IMR-90 (cell line): ENCODE measurements around the gene NCF2. TPM values are rescaled to one million over a fixed set of nuclear protein-coding genes. Genes with fewer than 3 reads are reported as not detected.

Experiments
- ATAC-seq: fragments of 200-7000 bp; cut with Tn5 transposase; 2 replicates; pipeline ENCODE4 v1.9.1; 2020; ENCODE audit warnings: low read depth, mild to moderate bottlenecking, moderate library complexity
- BruUV-seq: library from RNA; stranded (reverse); fragments of 400-500 nt; replicated peaks from 2 replicates; lab custom pipeline; 2021; lab: Mats Ljungman, UMichigan
- CTCF ChIA-PET: fragments of 300-600 bp; formaldehyde crosslinking; extraction: SDS; loops from one replicate; lab custom pipeline; 2021; ENCODE audit warnings: antibody characterized with exemption; lab: Yijun Ruan, JAX
- POLR2A ChIA-PET: fragments of 300-600 bp; sonication (Branson Sonifier 250); formaldehyde crosslinking; loops from one replicate; lab custom pipeline; 2022; ENCODE audit warnings: antibody characterized with exemption; ENCODE audit not compliant: unreplicated experiment; lab: Charles Lee
- DNase-seq: peaks from one replicate; pipeline ENCODE4 v3.0.0; 2013
- H2AFZ ChIP-seq: replicated peaks from 2 replicates; pipeline ENCODE3; 2013; ENCODE audit warnings: low read length, mild to moderate bottlenecking; ENCODE audit not compliant: poor library complexity
- H2AK5ac ChIP-seq: 2 replicates; pipeline ENCODE4 v1.6.1; 2013; ENCODE audit warnings: low read depth, low read length, inconsistent platforms
- H2AK9ac ChIP-seq: replicated peaks from 2 replicates; pipeline ENCODE3; 2013; ENCODE audit warnings: mild to moderate bottlenecking, low read depth, low read length, moderate library complexity; ENCODE audit not compliant: poor library complexity
- H2BK120ac ChIP-seq: 2 replicates; pipeline ENCODE4 v1.6.1; 2013; ENCODE audit warnings: low read depth, low read length, inconsistent platforms
- H2BK15ac ChIP-seq: 3 replicates; pipeline ENCODE4 v1.6.1; 2013; ENCODE audit warnings: low read depth, low read length, inconsistent platforms
- H2BK20ac ChIP-seq: 2 replicates; pipeline ENCODE4 v1.6.1; 2013; ENCODE audit warnings: low read depth, mild to moderate bottlenecking, inconsistent platforms, low read length, moderate library complexity
- H2BK5ac ChIP-seq: 2 replicates; pipeline ENCODE4 v1.6.1; 2013; ENCODE audit warnings: mild to moderate bottlenecking, low read depth, low read length, inconsistent platforms; ENCODE audit not compliant: poor library complexity, severe bottlenecking
- H3K14ac ChIP-seq: replicated peaks from 2 replicates; pipeline ENCODE4 v1.6.1; 2013; ENCODE audit warnings: low read depth, low read length, inconsistent platforms
- H3K18ac ChIP-seq: 2 replicates; pipeline ENCODE4 v1.6.1; 2013; ENCODE audit warnings: low read depth, low read length, control low read depth
- H3K23ac ChIP-seq: 2 replicates; pipeline ENCODE4 v1.6.1; 2013; ENCODE audit warnings: low read depth, low read length, inconsistent platforms
- H3K27ac ChIP-seq: 2 replicates; pipeline ENCODE4 v1.5.1; 2013; ENCODE audit warnings: mild to moderate bottlenecking, control low read depth, low read length; ENCODE audit not compliant: insufficient read depth
- H3K27me3 ChIP-seq: 2 replicates; pipeline ENCODE4 v1.6.1; 2013; ENCODE audit warnings: low read length; ENCODE audit not compliant: control insufficient read depth, insufficient read depth
- H3K36me3 ChIP-seq: 2 replicates; pipeline ENCODE4 v1.6.1; 2013; ENCODE audit warnings: low read length, mixed read lengths; ENCODE audit not compliant: control insufficient read depth, insufficient read depth
- H3K4ac ChIP-seq: 2 replicates; pipeline ENCODE4 v1.6.1; 2013; ENCODE audit warnings: low read depth, low read length, inconsistent platforms
- H3K4me1 ChIP-seq: 2 replicates; pipeline ENCODE4 v1.6.1; 2013; ENCODE audit warnings: low read length, mixed read lengths; ENCODE audit not compliant: control insufficient read depth, insufficient read depth
- H3K4me2 ChIP-seq: 2 replicates; pipeline ENCODE4 v1.6.1; 2013; ENCODE audit warnings: low read depth, mild to moderate bottlenecking, control low read depth, low read length, moderate library complexity
- H3K4me3 ChIP-seq: 2 replicates; pipeline ENCODE4 v1.5.1; 2013; ENCODE audit warnings: low read depth, mild to moderate bottlenecking, control low read depth, low read length, moderate library complexity; ENCODE audit not compliant: insufficient read depth
- H3K56ac ChIP-seq: 2 replicates; pipeline ENCODE4 v1.6.1; 2013; ENCODE audit warnings: low read length, inconsistent platforms; ENCODE audit not compliant: insufficient read depth; ENCODE audit errors: extremely low read depth
- H3K79me1 ChIP-seq, 2 experiments: 2 replicates each; pipeline ENCODE4 v1.6.1; 2013; ENCODE audit warnings: low read length in 2 of 2, inconsistent platforms in 1 of 2, low read depth in 1 of 2
- H3K9ac ChIP-seq: 2 replicates; pipeline ENCODE4 v1.6.1; 2013; ENCODE audit warnings: low read depth, low read length, control low read depth
- H3K9me1 ChIP-seq: 2 replicates; pipeline ENCODE4 v1.6.1; 2013; ENCODE audit warnings: low read length, inconsistent platforms; ENCODE audit not compliant: insufficient read depth
- H3K9me3 ChIP-seq: 2 replicates; pipeline ENCODE4 v1.6.1; 2013; ENCODE audit warnings: low read length; ENCODE audit not compliant: control insufficient read depth, insufficient read depth
- H4K20me1 ChIP-seq: 2 replicates; pipeline ENCODE4 v1.6.1; 2013; ENCODE audit warnings: low read length, inconsistent platforms; ENCODE audit not compliant: insufficient read depth
- H4K5ac ChIP-seq: 2 replicates; pipeline ENCODE4 v1.6.1; 2013; ENCODE audit warnings: mild to moderate bottlenecking, low read depth, low read length, control low read depth
- H4K8ac ChIP-seq, 2 experiments: 2 replicates each; pipeline ENCODE4 v1.6.1; 2013; ENCODE audit warnings: low read depth in 2 of 2, low read length in 2 of 2, control low read depth in 1 of 2, inconsistent platforms in 1 of 2
- H4K91ac ChIP-seq: 2 replicates; pipeline ENCODE4 v1.6.1; 2013; ENCODE audit warnings: low read depth, low read length, inconsistent platforms; ENCODE audit not compliant: insufficient read depth
- BHLHE40 ChIP-seq: fragments of 150-350 bp; IDR thresholded peaks from 2 replicates; pipeline ENCODE4 v1.6.1; 2016; ENCODE audit warnings: mild to moderate bottlenecking, low read depth, low read length
- CEBPB ChIP-seq: IDR thresholded peaks from 2 replicates; pipeline ENCODE4 v1.6.1; 2012; ENCODE audit warnings: low read depth, low read length, improper control_type of control experiment
- CHD1 ChIP-seq: IDR thresholded peaks from 2 replicates; pipeline ENCODE4 v1.6.1; 2012; ENCODE audit warnings: low read depth, low read length, improper control_type of control experiment
- FOS ChIP-seq: fragments of 150-350 bp; IDR thresholded peaks from 2 replicates; pipeline ENCODE4 v1.6.1; 2016; ENCODE audit warnings: low read depth, low read length
- MXI1 ChIP-seq: IDR thresholded peaks from 2 replicates; pipeline ENCODE4 v1.6.1; 2012; ENCODE audit warnings: low read depth, mild to moderate bottlenecking, low read length, moderate library complexity, borderline replicate concordance
- POLR2A ChIP-seq: IDR thresholded peaks from 2 replicates; pipeline ENCODE4 v1.6.1; 2012; ENCODE audit warnings: mild to moderate bottlenecking, low read depth, low read length
- RCOR1 ChIP-seq: IDR thresholded peaks from 2 replicates; pipeline ENCODE4 v1.6.1; 2012; ENCODE audit warnings: mild to moderate bottlenecking, low read length, improper control_type of control experiment; ENCODE audit not compliant: insufficient replicate concordance
- RFX5 ChIP-seq: IDR thresholded peaks from 2 replicates; pipeline ENCODE4 v1.8.0; 2012; ENCODE audit warnings: low read depth, mild to moderate bottlenecking, low read length, moderate library complexity
- WGBS, 2 experiments: methylation state at CpG; one replicate each; pipeline versions ENCODE4 v1.1.5 to v1.1.7; 2013; ENCODE audit warnings: missing lambda C conversion rate in 2 of 2; ENCODE audit not compliant: insufficient read length in 1 of 2; ENCODE audit errors: extremely low coverage in 2 of 2; 5-methylcytosine and 5-hydroxymethylcytosine counted together
- dilution Hi-C: fragments of 300-500 bp; cut with HindIII; formaldehyde crosslinking; loops from one replicate; pipeline ENCODE4 v1.14.3; 2018; ENCODE audit warnings: low sequenced_read_pairs; ENCODE audit not compliant: unreplicated experiment
- in situ Hi-C: fragments of 300-500 bp; cut with MboI; formaldehyde crosslinking; loops from 3 replicates; pipeline ENCODE4 v1.14.3; 2019; ENCODE audit warnings: low sequenced_read_pairs, inconsistent platforms, mixed read lengths
- intact Hi-C: fragments of 100-400 bp; cut with micrococcal nuclease; formaldehyde crosslinking; loops from 2 replicates; pipeline ENCODE4 v1.10.0; 2022
- polyA plus RNA-seq, 3 experiments: library from polyadenylated mRNA; depleted of rRNA; stranded (reverse); fragments of >200 nt; gene quantifications; 2 replicates each; pipeline ENCODE4 v1.2.3, GENCODE V29; 2012; ENCODE audit warnings: low replicate concordance in 1 of 3
- total RNA-seq: library from RNA; depleted of rRNA; stranded (reverse); fragments of >200 nt; gene quantifications from 2 replicates; pipeline ENCODE4 v1.2.3, GENCODE V29; 2012
- TF ChIP-seq, protein P1 (sequence below): fragments of 150-350 bp; IDR thresholded peaks from 2 replicates; pipeline ENCODE4 v1.6.1; 2016; ENCODE audit warnings: low read depth, mild to moderate bottlenecking, low read length, moderate library complexity, borderline replicate concordance
- TF ChIP-seq, protein P2 (sequence below): fragments of 150-350 bp; IDR thresholded peaks from 2 replicates; pipeline ENCODE4 v1.6.1; 2017; ENCODE audit warnings: mild to moderate bottlenecking, antibody characterized with exemption, low read length, low read depth

The NCF2 gene
- total and polyA plus RNA-seq, 2 of the 4 experiments (the other 2 are of a cell fraction), result 3.2 to 4.2 TPM

- no peak overlapping the region for H3K9ac ChIP-seq
- in situ Hi-C loops, result no loop called here
- WGBS, 2 experiments, result no CpG with 5 or more reads among the region's 3 CpGs
- no peak overlapping the region for H4K5ac ChIP-seq
- no peak overlapping the region for H2AK9ac ChIP-seq
- ATAC-seq, result no peak
- no peaks in the 10 kb centered on the region for H3K9me3 ChIP-seq
- no peak overlapping the region for H3K4ac ChIP-seq
- H2AK5ac ChIP-seq, result no peak overlapping the region
- H3K4me2 ChIP-seq, result no peak overlapping the region
- no peak overlapping the region for H4K91ac ChIP-seq
- dilution Hi-C loops, result no loop called here
- no peak overlapping the region for H2AFZ ChIP-seq
- intact Hi-C loops, result no loop called here
- no peak overlapping the region for H3K18ac ChIP-seq
- H2BK5ac ChIP-seq, result no peak overlapping the region
- H3K27me3 ChIP-seq, result no peaks in the 10 kb centered on the region
- no peak overlapping the region for H3K23ac ChIP-seq
- CTCF ChIA-PET, result no interaction called here
- H3K56ac ChIP-seq, result no peak overlapping the region
- no peaks in the 10 kb centered on the region; a peak in 1 of 4 replicates for H3K79me1 ChIP-seq
- H2BK20ac ChIP-seq, result no peak overlapping the region
- no peaks in the 10 kb centered on the region for H4K20me1 ChIP-seq
- H3K9me1 ChIP-seq, result no peaks in the 10 kb centered on the region
- POLR2A ChIA-PET, result no interaction called here
- H3K4me1 ChIP-seq, result no peaks in the 10 kb centered on the region
- no peak overlapping the region for H2BK120ac ChIP-seq
- no peak overlapping the region for H2BK15ac ChIP-seq
- H3K14ac ChIP-seq, result no peak overlapping the region
- no peak for DNase-seq
- BruUV-seq, result no TSS peak
- H3K27ac ChIP-seq, result no peak overlapping the region
- no peak for TF ChIP-seq CEBPB
- no peak for TF ChIP-seq RFX5
- TF ChIP-seq, protein P1, sequence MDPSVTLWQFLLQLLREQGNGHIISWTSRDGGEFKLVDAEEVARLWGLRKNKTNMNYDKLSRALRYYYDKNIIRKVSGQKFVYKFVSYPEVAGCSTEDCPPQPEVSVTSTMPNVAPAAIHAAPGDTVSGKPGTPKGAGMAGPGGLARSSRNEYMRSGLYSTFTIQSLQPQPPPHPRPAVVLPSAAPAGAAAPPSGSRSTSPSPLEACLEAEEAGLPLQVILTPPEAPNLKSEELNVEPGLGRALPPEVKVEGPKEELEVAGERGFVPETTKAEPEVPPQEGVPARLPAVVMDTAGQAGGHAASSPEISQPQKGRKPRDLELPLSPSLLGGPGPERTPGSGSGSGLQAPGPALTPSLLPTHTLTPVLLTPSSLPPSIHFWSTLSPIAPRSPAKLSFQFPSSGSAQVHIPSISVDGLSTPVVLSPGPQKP, result no peak
- TF ChIP-seq, protein P2, sequence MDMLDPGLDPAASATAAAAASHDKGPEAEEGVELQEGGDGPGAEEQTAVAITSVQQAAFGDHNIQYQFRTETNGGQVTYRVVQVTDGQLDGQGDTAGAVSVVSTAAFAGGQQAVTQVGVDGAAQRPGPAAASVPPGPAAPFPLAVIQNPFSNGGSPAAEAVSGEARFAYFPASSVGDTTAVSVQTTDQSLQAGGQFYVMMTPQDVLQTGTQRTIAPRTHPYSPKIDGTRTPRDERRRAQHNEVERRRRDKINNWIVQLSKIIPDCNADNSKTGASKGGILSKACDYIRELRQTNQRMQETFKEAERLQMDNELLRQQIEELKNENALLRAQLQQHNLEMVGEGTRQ, result no peak
- TF ChIP-seq BHLHE40, result no peak
- TF ChIP-seq CHD1, result no peak
- no peak for TF ChIP-seq POLR2A
- no peak for TF ChIP-seq RCOR1
- TF ChIP-seq FOS, result no peak
- no peak for TF ChIP-seq MXI1
- no peak overlapping the region for H3K4me3 ChIP-seq
- H3K36me3 ChIP-seq, result peaks cover 5% of the 10 kb centered on the region
- no peak overlapping the region for H4K8ac ChIP-seq
Observed at GRCh38 chr1:183533617-183534174, 56.6 kb downstream of the NCF2 start.
